ENCODE data around the gene NFATC1.

DNA sequence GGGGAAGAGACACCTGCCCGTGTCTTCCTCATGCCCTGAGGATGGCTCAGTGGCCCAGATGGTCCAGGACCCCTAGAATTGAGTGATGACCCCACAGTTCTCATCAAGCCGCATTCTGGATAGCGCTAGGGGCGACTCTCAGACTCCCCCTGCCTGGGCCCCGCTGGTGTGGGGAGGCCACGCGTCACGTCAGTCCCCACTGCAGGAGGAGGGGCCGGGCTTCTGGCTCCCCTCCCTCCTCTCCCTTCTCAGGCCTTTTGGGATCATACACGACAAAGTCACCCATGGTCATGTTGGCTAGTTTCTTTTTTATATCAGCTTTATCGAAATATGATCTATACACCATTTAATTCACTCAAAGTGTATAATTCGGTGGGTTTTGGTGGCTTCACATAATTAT lies 61.5 kb downstream of the NFATC1 start:
- TF ChIP-seq, protein P1, sequence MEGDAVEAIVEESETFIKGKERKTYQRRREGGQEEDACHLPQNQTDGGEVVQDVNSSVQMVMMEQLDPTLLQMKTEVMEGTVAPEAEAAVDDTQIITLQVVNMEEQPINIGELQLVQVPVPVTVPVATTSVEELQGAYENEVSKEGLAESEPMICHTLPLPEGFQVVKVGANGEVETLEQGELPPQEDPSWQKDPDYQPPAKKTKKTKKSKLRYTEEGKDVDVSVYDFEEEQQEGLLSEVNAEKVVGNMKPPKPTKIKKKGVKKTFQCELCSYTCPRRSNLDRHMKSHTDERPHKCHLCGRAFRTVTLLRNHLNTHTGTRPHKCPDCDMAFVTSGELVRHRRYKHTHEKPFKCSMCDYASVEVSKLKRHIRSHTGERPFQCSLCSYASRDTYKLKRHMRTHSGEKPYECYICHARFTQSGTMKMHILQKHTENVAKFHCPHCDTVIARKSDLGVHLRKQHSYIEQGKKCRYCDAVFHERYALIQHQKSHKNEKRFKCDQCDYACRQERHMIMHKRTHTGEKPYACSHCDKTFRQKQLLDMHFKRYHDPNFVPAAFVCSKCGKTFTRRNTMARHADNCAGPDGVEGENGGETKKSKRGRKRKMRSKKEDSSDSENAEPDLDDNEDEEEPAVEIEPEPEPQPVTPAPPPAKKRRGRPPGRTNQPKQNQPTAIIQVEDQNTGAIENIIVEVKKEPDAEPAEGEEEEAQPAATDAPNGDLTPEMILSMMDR (IDR thresholded peaks at IDR 0.05; ENCODE audit: poor library complexity, severe bottlenecking) = no peak
- no peak for TF ChIP-seq POLR2AphosphoS5 (IDR thresholded peaks at IDR 0.05)
- no peak for TF ChIP-seq MXI1 (conservative IDR thresholded peaks at IDR 0.05; ENCODE audit: poor library complexity, severe bottlenecking)
- TF ChIP-seq TAF1 (IDR thresholded peaks at IDR 0.05; ENCODE audit: low read depth) = no peak
- TF ChIP-seq EZH2 (IDR thresholded peaks at IDR 0.05; ENCODE audit: borderline replicate concordance, insufficient read depth, low read length, poor library complexity, severe bottlenecking) = no peak
- TF ChIP-seq, protein P2, sequence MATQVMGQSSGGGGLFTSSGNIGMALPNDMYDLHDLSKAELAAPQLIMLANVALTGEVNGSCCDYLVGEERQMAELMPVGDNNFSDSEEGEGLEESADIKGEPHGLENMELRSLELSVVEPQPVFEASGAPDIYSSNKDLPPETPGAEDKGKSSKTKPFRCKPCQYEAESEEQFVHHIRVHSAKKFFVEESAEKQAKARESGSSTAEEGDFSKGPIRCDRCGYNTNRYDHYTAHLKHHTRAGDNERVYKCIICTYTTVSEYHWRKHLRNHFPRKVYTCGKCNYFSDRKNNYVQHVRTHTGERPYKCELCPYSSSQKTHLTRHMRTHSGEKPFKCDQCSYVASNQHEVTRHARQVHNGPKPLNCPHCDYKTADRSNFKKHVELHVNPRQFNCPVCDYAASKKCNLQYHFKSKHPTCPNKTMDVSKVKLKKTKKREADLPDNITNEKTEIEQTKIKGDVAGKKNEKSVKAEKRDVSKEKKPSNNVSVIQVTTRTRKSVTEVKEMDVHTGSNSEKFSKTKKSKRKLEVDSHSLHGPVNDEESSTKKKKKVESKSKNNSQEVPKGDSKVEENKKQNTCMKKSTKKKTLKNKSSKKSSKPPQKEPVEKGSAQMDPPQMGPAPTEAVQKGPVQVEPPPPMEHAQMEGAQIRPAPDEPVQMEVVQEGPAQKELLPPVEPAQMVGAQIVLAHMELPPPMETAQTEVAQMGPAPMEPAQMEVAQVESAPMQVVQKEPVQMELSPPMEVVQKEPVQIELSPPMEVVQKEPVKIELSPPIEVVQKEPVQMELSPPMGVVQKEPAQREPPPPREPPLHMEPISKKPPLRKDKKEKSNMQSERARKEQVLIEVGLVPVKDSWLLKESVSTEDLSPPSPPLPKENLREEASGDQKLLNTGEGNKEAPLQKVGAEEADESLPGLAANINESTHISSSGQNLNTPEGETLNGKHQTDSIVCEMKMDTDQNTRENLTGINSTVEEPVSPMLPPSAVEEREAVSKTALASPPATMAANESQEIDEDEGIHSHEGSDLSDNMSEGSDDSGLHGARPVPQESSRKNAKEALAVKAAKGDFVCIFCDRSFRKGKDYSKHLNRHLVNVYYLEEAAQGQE (IDR thresholded peaks at IDR 0.05; ENCODE audit: borderline replicate concordance) = no peak
- no peak for TF ChIP-seq EP300 (conservative IDR thresholded peaks at IDR 0.05; ENCODE audit: poor library complexity, severe bottlenecking)
